HepG2 (cell line): Measurements from ENCODE around the gene SUSD2. TPM values are rescaled to one million over a fixed set of nuclear protein-coding genes. Genes with fewer than 3 reads are reported as not detected.

Experiments
- CHCHD3 ChIP-seq: sonication (generic); formaldehyde crosslinking; IDR thresholded peaks from 2 replicates; pipeline ENCODE4 v1.8.0; 2022; ENCODE audit warnings: mild to moderate bottlenecking, missing genetic modification reagents, moderate library complexity
- DMAP1 ChIP-seq: IDR thresholded peaks from 2 replicates; pipeline ENCODE4 v1.6.1; 2016
- GATAD2A ChIP-seq: IDR thresholded peaks from 2 replicates; pipeline ENCODE4 v1.6.1; 2016
- HHEX ChIP-seq: IDR thresholded peaks from 2 replicates; pipeline ENCODE4 v1.6.1; 2016; ENCODE audit warnings: control low read depth
- HNF1B ChIP-seq: sonication (generic); formaldehyde crosslinking; IDR thresholded peaks from 2 replicates; pipeline ENCODE4 v1.5.1; 2020; ENCODE audit warnings: mild to moderate bottlenecking, moderate library complexity, missing genetic modification reagents
- KDM5B ChIP-seq: sonication (generic); formaldehyde crosslinking; IDR thresholded peaks from 2 replicates; pipeline ENCODE4 v1.4.0; 2020; ENCODE audit warnings: missing genetic modification reagents, mild to moderate bottlenecking, borderline replicate concordance
- MIXL1 ChIP-seq: IDR thresholded peaks from 2 replicates; pipeline ENCODE4 v1.6.1; 2016
- MTF2 ChIP-seq: sonication (generic); formaldehyde crosslinking; IDR thresholded peaks from 2 replicates; pipeline ENCODE4 v1.5.0; 2020; ENCODE audit warnings: missing genetic modification reagents, borderline replicate concordance
- MZF1 ChIP-seq: sonication (generic); formaldehyde crosslinking; IDR thresholded peaks from 2 replicates; pipeline ENCODE4 v1.8.1; 2023; ENCODE audit warnings: mild to moderate bottlenecking, missing genetic modification reagents, borderline replicate concordance
- RAD51 ChIP-seq: fragments of 450-650 bp; IDR thresholded peaks from 2 replicates; pipeline ENCODE4 v1.6.1; 2016; ENCODE audit warnings: borderline replicate concordance
- RBM39 ChIP-seq: fragments of 200-400 bp; formaldehyde crosslinking; IDR thresholded peaks from one replicate; pipeline ENCODE4 v1.6.1; 2018; ENCODE audit warnings: antibody characterized with exemption, mild to moderate bottlenecking, low read depth, low read length; ENCODE audit not compliant: poor library complexity, severe bottlenecking
- SRY ChIP-seq: sonication (generic); formaldehyde crosslinking; IDR thresholded peaks from 2 replicates; pipeline ENCODE4 v1.8.0; 2022; ENCODE audit warnings: mild to moderate bottlenecking, missing genetic modification reagents
- TIGD3 ChIP-seq: sonication (generic); formaldehyde crosslinking; IDR thresholded peaks from 2 replicates; pipeline ENCODE4 v1.5.1; 2020; ENCODE audit warnings: mild to moderate bottlenecking, missing genetic modification reagents, borderline replicate concordance
- ZFP37 ChIP-seq: sonication (generic); formaldehyde crosslinking; IDR thresholded peaks from 2 replicates; pipeline ENCODE4 v1.4.0; 2020; ENCODE audit warnings: missing genetic modification reagents, borderline replicate concordance
- ZNF501 ChIP-seq: sonication (generic); formaldehyde crosslinking; IDR thresholded peaks from 2 replicates; pipeline ENCODE4 v1.5.1; 2020; ENCODE audit warnings: mild to moderate bottlenecking, moderate library complexity, missing genetic modification reagents
- ZNF773 ChIP-seq: sonication (generic); formaldehyde crosslinking; IDR thresholded peaks from 2 replicates; pipeline ENCODE4 v1.4.0; 2020; ENCODE audit warnings: missing genetic modification reagents, borderline replicate concordance
- polyA plus RNA-seq, 8 experiments: library from polyadenylated mRNA; depleted of rRNA in 3 of 8; stranded (reverse) in 7 of 8; unstranded in 1 of 8; fragments of >200 nt; fragmentation: Illumina TruSeq in 4 of 8; extraction: Trizol in 4 of 8; gene quantifications; 2 replicates each; pipeline versions ENCODE4 v1.2.1 to v1.2.3, GENCODE V29; 2011 to 2016; ENCODE audit warnings: low read depth in 4 of 8, missing spikeins in 1 of 8, mixed read lengths in 1 of 8; ENCODE audit not compliant: insufficient read depth in 1 of 8
- total RNA-seq, 5 experiments: library from RNA; depleted of rRNA; stranded (reverse); fragments of >200 nt; fragmentation: Illumina TruSeq; extraction: Trizol; gene quantifications; 2 replicates each; pipeline ENCODE4 v1.2.3, GENCODE V29; 2016; ENCODE audit warnings: low read depth in 1 of 5
- TF ChIP-seq, protein P1 (sequence below): sonication (generic); formaldehyde crosslinking; IDR thresholded peaks from 2 replicates; pipeline ENCODE4 v1.4.0; 2020; ENCODE audit warnings: mild to moderate bottlenecking, missing genetic modification reagents
- TF ChIP-seq, protein P2 (sequence below): sonication (generic); formaldehyde crosslinking; IDR thresholded peaks from 2 replicates; pipeline ENCODE4 v1.8.0; 2022; ENCODE audit warnings: mild to moderate bottlenecking, missing genetic modification reagents, borderline replicate concordance
- TF ChIP-seq, protein P3 (sequence below): IDR thresholded peaks from 2 replicates; pipeline ENCODE4 v1.6.1; 2016; ENCODE audit warnings: low read depth

SUSD2 gene
- total and polyA plus RNA-seq, 2 of the 13 experiments (the other 11 are each of a cell fraction or from before 2014, with no cell fraction given), result 2.1 to 11.0 TPM

DNA sequence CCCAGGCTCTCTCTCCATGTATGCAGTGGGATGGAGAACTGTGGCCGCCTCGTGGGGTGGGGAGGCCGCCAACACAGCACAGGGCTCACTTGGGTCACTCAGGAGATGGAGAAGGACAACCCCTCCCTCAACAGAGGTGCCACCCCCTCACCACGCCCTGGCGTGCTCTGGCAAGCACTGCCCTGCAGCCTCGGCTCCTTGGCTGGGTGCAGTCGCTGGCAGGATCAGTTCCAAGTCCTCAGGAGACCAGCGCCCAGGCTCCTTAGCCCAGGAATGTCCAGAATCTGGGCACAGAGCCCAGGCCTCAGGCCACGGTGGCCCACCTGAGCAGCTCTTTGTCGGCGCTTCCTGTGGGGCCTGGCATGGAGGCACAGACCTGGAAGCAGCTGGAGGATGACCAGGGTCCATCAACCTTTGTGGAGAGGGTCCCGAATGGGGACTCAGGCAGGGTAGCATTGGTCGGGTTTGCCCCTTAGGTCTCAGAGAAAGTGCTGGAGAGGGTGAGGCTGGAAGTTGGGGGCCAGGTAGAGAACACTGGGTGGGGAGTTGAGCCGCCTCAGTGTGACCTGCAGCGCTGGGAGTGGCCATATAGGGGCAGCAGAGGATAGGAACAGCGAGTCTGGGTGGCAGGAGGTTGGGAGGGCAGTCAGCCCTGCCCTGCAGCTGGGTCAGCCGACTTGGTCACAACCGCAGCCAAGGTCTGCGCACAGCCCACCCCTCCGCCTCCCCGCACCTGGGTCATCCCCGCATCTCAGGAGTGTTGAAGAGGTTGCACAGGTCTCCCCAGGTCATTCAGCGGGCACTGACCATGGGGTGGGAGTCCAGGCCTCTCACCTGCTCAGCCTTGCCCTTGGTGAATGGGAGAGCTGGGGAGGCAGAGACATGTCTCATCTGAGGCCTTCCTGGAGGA is 8.2 kb downstream of the SUSD2 start (continued):
- TF ChIP-seq MTF2 (CRISPR knock-in tag) (no peak), DMAP1 (CRISPR knock-in tag) (peak; percentile 32; the same call in 1 of the 2 replicates), MIXL1 (CRISPR knock-in tag) (no peak), CHCHD3 (no peak), RBM39 (no peak), HNF1B (CRISPR knock-in tag) (peak; percentile 51; the same call in 1 of the 2 replicates), RAD51 (no peak), ZNF773 (no peak), HHEX (CRISPR knock-in tag) (no peak), ZNF501 (0 out of 2 replicates have a peak, but pooled peaks have one; percentile 37), GATAD2A (CRISPR knock-in tag) (peak; percentile 43), TIGD3 (CRISPR knock-in tag) (no peak), KDM5B (CRISPR knock-in tag) (0 out of 2 replicates have a peak, but pooled peaks have one; percentile 62), ZFP37 (CRISPR knock-in tag) (0 out of 2 replicates have a peak, but pooled peaks have one; percentile 34), SRY (CRISPR knock-in tag) (0 out of 2 replicates have a peak, but pooled peaks have one; percentile 43), MZF1 (no peak)
- TF ChIP-seq, protein P1, sequence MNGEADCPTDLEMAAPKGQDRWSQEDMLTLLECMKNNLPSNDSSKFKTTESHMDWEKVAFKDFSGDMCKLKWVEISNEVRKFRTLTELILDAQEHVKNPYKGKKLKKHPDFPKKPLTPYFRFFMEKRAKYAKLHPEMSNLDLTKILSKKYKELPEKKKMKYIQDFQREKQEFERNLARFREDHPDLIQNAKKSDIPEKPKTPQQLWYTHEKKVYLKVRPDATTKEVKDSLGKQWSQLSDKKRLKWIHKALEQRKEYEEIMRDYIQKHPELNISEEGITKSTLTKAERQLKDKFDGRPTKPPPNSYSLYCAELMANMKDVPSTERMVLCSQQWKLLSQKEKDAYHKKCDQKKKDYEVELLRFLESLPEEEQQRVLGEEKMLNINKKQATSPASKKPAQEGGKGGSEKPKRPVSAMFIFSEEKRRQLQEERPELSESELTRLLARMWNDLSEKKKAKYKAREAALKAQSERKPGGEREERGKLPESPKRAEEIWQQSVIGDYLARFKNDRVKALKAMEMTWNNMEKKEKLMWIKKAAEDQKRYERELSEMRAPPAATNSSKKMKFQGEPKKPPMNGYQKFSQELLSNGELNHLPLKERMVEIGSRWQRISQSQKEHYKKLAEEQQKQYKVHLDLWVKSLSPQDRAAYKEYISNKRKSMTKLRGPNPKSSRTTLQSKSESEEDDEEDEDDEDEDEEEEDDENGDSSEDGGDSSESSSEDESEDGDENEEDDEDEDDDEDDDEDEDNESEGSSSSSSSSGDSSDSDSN (CRISPR knock-in tag), result peak; percentile 24; the same call in 1 of the 2 replicates
- TF ChIP-seq, protein P2, sequence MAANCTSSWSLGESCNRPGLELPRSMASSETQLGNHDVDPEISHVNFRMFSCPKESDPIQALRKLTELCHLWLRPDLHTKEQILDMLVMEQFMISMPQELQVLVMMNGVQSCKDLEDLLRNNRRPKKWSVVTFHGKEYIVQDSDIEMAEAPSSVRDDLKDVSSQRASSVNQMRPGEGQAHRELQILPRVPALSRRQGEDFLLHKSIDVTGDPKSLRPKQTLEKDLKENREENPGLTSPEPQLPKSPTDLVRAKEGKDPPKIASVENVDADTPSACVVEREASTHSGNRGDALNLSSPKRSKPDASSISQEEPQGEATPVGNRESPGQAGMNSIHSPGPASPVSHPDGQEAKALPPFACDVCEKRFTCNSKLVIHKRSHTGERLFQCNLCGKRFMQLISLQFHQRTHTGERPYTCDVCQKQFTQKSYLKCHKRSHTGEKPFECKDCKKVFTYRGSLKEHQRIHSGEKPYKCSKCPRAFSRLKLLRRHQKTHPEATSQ (CRISPR knock-in tag), result no peak
- TF ChIP-seq, protein P3, sequence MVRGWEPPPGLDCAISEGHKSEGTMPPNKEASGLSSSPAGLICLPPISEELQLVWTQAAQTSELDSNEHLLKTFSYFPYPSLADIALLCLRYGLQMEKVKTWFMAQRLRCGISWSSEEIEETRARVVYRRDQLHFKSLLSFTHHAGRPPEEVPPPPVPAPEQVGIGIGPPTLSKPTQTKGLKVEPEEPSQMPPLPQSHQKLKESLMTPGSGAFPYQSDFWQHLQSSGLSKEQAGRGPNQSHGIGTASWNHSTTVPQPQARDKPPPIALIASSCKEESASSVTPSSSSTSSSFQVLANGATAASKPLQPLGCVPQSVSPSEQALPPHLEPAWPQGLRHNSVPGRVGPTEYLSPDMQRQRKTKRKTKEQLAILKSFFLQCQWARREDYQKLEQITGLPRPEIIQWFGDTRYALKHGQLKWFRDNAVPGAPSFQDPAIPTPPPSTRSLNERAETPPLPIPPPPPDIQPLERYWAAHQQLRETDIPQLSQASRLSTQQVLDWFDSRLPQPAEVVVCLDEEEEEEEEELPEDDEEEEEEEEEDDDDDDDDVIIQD, result no peak
